Measurements from ENCODE around the gene DAPK1.

The DAPK1 gene

GRCh38 chr9:87513880-87514535 lies 16.3 kb downstream of the DAPK1 start:
- DNase-seq (ENCODE audit: extremely low spot score) = no peak
- ChIA-PET POLR2A (no interaction called here), CTCF (interaction anchor here (0.8 to 6.3 kb wide), 5 partner anchors 9 to 154 kb away, joined by 4 to 24 read pairs (median 4); no protein-coding TSS in a partner anchor)
- no peak for TF ChIP-seq CTCF (IDR thresholded peaks at IDR 0.05; ENCODE audit: control extremely low read depth, extremely low read depth, low read depth, missing control alignments)

DNA sequence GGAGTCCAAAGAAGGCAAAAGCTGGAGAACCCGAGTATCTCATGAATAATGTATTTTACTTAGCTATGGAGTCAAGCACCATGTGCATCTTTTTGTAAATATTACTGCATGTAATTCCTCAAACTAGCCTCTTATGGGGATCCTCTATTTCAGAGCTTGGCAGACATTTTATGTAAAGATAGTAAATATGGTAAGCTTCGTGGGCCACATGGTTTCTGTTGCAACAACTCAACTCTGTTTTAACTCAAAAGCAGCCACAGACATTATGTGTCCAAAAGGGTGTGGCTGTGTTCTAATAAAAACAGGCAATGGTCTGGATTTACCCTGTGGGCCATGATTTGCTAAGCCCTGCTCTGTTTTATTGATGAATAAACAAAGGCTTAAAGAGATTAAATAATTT lies 17.3 kb downstream of the DAPK1 start:
- CTCF ChIA-PET = interaction anchor here (0.9 to 6.3 kb wide), 6 partner anchors 12 to 153 kb away, joined by 3 to 24 read pairs (median 4); no protein-coding TSS in a partner anchor
- no peak for DNase-seq (ENCODE audit: extremely low spot score)
- POLR2A ChIA-PET = no interaction called here
- no peak for TF ChIP-seq CTCF (IDR thresholded peaks at IDR 0.05; ENCODE audit: control extremely low read depth, extremely low read depth, low read depth, missing control alignments)

DNA sequence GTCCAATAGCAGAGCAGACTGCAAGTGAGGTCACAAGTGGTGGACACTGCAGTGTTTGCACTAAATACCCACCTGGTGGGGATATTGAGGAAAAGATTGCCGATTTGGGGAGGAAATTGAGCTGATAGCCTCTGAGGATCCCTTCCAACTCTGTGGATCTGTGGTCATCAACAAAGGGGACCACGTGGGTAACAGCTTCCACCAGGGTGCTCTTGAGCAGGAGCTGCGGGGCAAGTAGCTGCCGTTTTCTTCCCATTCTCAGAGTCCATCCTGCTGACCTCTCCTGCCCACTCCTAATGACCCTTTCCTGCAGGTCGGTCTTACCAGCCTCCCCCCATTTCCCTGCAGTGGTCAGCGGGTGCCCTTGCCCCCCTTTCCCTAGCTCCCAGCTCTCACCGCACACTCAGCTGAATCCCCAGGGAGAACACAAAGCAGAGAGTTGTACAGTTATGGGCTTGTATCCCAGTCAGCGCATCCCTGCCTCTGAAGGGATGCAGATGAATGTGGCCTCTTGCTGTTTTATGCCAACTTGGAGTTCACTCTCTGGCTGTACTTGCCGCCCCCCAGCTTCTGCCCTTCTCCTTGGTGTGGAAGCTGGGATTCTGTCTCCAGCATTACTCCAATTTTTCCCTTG lies 18.0 kb downstream of the DAPK1 start:
- no peak for TF ChIP-seq CTCF (IDR thresholded peaks at IDR 0.05; ENCODE audit: control extremely low read depth, extremely low read depth, low read depth, missing control alignments)
- ChIA-PET CTCF (interaction anchor here (0.9 to 6.3 kb wide), 7 partner anchors 13 to 152 kb away, joined by 3 to 24 read pairs (median 4); no protein-coding TSS in a partner anchor), POLR2A (no interaction called here)
- DNase-seq (ENCODE audit: extremely low spot score) = no peak

- TF ChIP-seq CTCF (IDR thresholded peaks at IDR 0.05; ENCODE audit: control extremely low read depth, extremely low read depth, low read depth, missing control alignments) = no peak
- no peak for DNase-seq (ENCODE audit: extremely low spot score)
- POLR2A ChIA-PET = no interaction called here
- CTCF ChIA-PET = interaction anchor here (0.9 to 6.3 kb wide), 5 partner anchors 12 to 42 kb away, joined by 3 to 24 read pairs (median 4); no protein-coding TSS in a partner anchor
These were observed 18.7 kb downstream of the DAPK1 start for GRCh38 chr9:87516222-87516925.

- TF ChIP-seq CTCF (IDR thresholded peaks at IDR 0.05; ENCODE audit: control extremely low read depth, extremely low read depth, low read depth, missing control alignments) = no peak
- ChIA-PET CTCF (interaction anchor here (1.7 to 6.3 kb wide), 3 partner anchors 11 to 41 kb away, joined by 4 to 24 read pairs (median 9); no protein-coding TSS in a partner anchor), POLR2A (no interaction called here)
- DNase-seq (ENCODE audit: extremely low spot score) = no peak
These were observed 19.2 kb downstream of the DAPK1 start for GRCh38 chr9:87516926-87517290.

DNA sequence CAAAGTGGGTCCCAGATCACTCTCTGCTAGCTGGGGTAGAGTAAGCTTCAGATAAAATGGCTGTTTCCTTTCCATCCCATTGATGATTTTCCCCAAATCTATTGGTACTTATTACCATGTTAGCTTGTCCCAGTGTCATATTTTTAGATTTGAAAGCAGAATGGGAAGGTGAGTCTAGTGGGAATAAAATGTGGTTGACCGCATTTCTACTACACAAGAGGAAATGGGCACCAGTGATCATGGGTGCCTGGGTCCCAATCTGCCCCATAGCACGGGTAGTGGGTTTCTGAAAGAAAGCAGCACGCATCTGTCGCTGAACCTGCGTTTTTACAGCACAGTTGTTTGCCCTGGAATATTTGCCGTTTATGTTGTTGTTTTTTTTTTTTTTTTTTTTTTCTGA lies 20.1 kb downstream of the DAPK1 start:
- no peak for TF ChIP-seq CTCF (IDR thresholded peaks at IDR 0.05; ENCODE audit: control extremely low read depth, extremely low read depth, low read depth, missing control alignments)
- no peak for DNase-seq (ENCODE audit: extremely low spot score)
- POLR2A ChIA-PET = interaction anchor here (0.6 kb wide), 1 partner anchor 30 kb away, joined by 4 read pairs; no protein-coding TSS in a partner anchor
- CTCF ChIA-PET = no interaction called here
